ACC112 (cell line): ENCODE measurements around the gene MRPS35.
A peak's percentile ranks its signal among the peaks of the same experiment; 100 is the strongest.

Experiments
- H2AFZ ChIP-seq: fragments of 200-600 bp; sonication (generic); one replicate; pipeline ENCODE4 v1.6.0; 2017; ENCODE audit warnings: antibody characterized with exemption, low read length; ENCODE audit not compliant: unreplicated experiment
- H3K27ac ChIP-seq: fragments of 200-600 bp; sonication (generic); 2 replicates; pipeline ENCODE4 v1.5.1; 2014; ENCODE audit warnings: low read depth, mild to moderate bottlenecking, antibody characterized with exemption, low read length, moderate library complexity
- H3K27me3 ChIP-seq: fragments of 200-600 bp; sonication (generic); 2 replicates; pipeline ENCODE4 v1.6.1; 2014; ENCODE audit warnings: mild to moderate bottlenecking, antibody characterized with exemption, low read length, moderate library complexity, mixed read lengths; ENCODE audit not compliant: insufficient read depth
- H3K36me3 ChIP-seq: fragments of 200-600 bp; sonication (generic); 2 replicates; pipeline ENCODE4 v1.6.1; 2016; ENCODE audit warnings: mild to moderate bottlenecking, antibody characterized with exemption, low read length, moderate library complexity, mixed read lengths; ENCODE audit not compliant: insufficient read depth
- H3K4me1 ChIP-seq: fragments of 200-600 bp; sonication (generic); one replicate; pipeline ENCODE4 v1.6.1; 2016; ENCODE audit warnings: low read length, mixed read lengths; ENCODE audit not compliant: insufficient read depth, unreplicated experiment, control insufficient read depth
- H3K4me3 ChIP-seq: fragments of 200-600 bp; sonication (generic); 2 replicates; pipeline ENCODE4 v1.5.1; 2014; ENCODE audit warnings: mild to moderate bottlenecking, low read depth, low read length
- H3K79me2 ChIP-seq: fragments of 200-600 bp; sonication (generic); one replicate; pipeline ENCODE4 v1.6.0; 2016; ENCODE audit warnings: low read length; ENCODE audit not compliant: control insufficient read depth, unreplicated experiment, insufficient read depth

Gene MRPS35

GRCh38 chr12:27772328-27773049 lies 61.9 kb downstream of the MRPS35 start:
- no peak overlapping the region for H2AFZ ChIP-seq
- peaks cover 4% of the 10 kb centered on the region for H3K4me1 ChIP-seq
- no peaks in the 10 kb centered on the region for H3K79me2 ChIP-seq
- H3K36me3 ChIP-seq: no peaks in the 10 kb centered on the region
- H3K27ac ChIP-seq: no peak overlapping the region
- H3K27me3 ChIP-seq: no peaks in the 10 kb centered on the region
- 0 out of 2 replicates have a peak overlapping the region, but pooled peaks have one; percentile 24 for H3K4me3 ChIP-seq

- H3K27ac ChIP-seq: no peak overlapping the region
- no peaks in the 10 kb centered on the region for H3K27me3 ChIP-seq
- H3K79me2 ChIP-seq: peaks cover 20% of the 10 kb centered on the region
Observed at GRCh38 chr12:27777141-27777540, 66.5 kb downstream of the MRPS35 start.

DNA sequence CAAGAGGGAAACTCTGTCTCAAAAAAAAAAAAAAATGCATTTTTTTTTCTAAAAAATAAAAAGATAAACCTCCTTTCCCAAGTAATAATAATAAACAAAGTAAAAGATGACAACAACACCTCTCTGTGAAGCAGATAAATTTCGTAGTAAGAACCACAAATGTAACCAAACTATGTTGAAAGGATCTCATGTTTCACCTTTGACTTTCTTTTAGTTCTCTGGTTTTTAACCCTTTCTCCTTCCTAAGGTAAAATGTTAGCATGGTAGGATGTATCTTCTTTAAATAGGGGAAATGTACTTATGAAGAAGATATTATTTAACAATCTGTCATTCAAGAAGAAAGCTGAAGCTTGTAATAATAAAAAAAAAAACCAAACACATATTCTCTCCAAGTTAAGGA lies 67.6 kb downstream of the MRPS35 start:
- H3K79me2 ChIP-seq: peaks cover 28% of the 10 kb centered on the region
- H2AFZ ChIP-seq: no peak overlapping the region
- no peak overlapping the region for H3K27ac ChIP-seq
- no peaks in the 10 kb centered on the region for H3K27me3 ChIP-seq
- no peaks in the 10 kb centered on the region for H3K36me3 ChIP-seq
- peaks cover 15% of the 10 kb centered on the region for H3K4me1 ChIP-seq
- no peak overlapping the region for H3K4me3 ChIP-seq

More at GRCh38 chr12:27777141-27777540, 66.5 kb downstream of the MRPS35 start:
- Histone ChIP-seq H3K36me3 (no peaks in the 10 kb centered on the region), H3K4me3 (no peak overlapping the region), H3K4me1 (peaks cover 13% of the 10 kb centered on the region), H2AFZ (no peak overlapping the region)

GRCh38 chr12:27779416-27779919 lies 68.8 kb downstream of the MRPS35 start:
- H3K4me3 ChIP-seq: peak overlapping the region; percentile 99
- H3K4me1 ChIP-seq: peaks cover 15% of the 10 kb centered on the region
- peaks cover 34% of the 10 kb centered on the region for H3K79me2 ChIP-seq
- H2AFZ ChIP-seq: peak overlapping the region; percentile 64
- no peaks in the 10 kb centered on the region for H3K27me3 ChIP-seq
- no peaks in the 10 kb centered on the region for H3K36me3 ChIP-seq
- peak overlapping the region; percentile 73; the same call in 1 of the 2 replicates for H3K27ac ChIP-seq

GRCh38 chr12:27779920-27780611 lies 69.4 kb downstream of the MRPS35 start, which contains the start of the genes KLHL42 and MANSC4:
TSS of gene KLHL42 (plus strand) at chr12:27780233. CDS start at chr12:27780331, 98 bp downstream.
TSS of gene MANSC4 (minus strand) at chr12:27780236. CDS start at chr12:27771276, 8,960 bp downstream.
- H3K4me1 ChIP-seq: peaks cover 15% of the 10 kb centered on the region
- H3K36me3 ChIP-seq: 0 out of 2 replicates have a peak, but pooled peaks cover 4% of the 10 kb centered on the region
- peak within 1 kb of the TSS; percentile 99 for H3K4me3 ChIP-seq
- no peaks in the 10 kb centered on the region for H3K27me3 ChIP-seq
- H3K27ac ChIP-seq: peak within 1 kb of the TSS; percentile 73
- H3K79me2 ChIP-seq: peaks cover 38% of the 10 kb centered on the region
- peak within 1 kb of the TSS; percentile 64 for H2AFZ ChIP-seq

- no peaks in the 10 kb centered on the region for H3K27me3 ChIP-seq
- H3K27ac ChIP-seq: peak overlapping the region; percentile 73
- peak overlapping the region; percentile 99 for H3K4me3 ChIP-seq
- H3K79me2 ChIP-seq: peaks cover 41% of the 10 kb centered on the region
- peak overlapping the region; percentile 64 for H2AFZ ChIP-seq
- H3K4me1 ChIP-seq: peaks cover 20% of the 10 kb centered on the region
- 0 out of 2 replicates have a peak, but pooled peaks cover 4% of the 10 kb centered on the region for H3K36me3 ChIP-seq
Observed at GRCh38 chr12:27780612-27781408, 70.2 kb downstream of the MRPS35 start.

DNA sequence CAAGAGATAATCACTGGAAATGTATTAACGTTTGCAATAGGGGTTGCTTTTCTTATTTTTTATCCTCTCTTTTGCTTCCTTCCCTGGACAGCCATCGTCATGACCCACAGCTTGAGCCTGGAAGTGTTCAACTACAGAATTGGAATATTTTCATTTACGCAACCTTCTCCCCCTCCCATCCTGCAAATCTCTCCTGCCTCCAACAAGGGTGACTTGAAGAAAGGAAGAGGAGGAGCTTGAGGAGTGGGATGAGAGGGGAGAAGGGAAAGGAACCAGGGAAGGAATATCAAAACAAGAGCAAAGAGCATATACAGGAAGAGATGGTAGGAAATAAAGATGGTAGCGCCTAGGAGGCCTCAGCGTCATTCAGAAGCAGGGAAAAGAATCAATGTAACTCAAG lies 71.0 kb downstream of the MRPS35 start:
- peak overlapping the region; percentile 99 for H3K4me3 ChIP-seq
- peak overlapping the region; percentile 18 for H2AFZ ChIP-seq
- 0 out of 2 replicates have a peak, but pooled peaks cover 4% of the 10 kb centered on the region for H3K36me3 ChIP-seq
- H3K79me2 ChIP-seq: peaks cover 45% of the 10 kb centered on the region
- peak overlapping the region; percentile 73 for H3K27ac ChIP-seq
- no peaks in the 10 kb centered on the region for H3K27me3 ChIP-seq
- peaks cover 28% of the 10 kb centered on the region for H3K4me1 ChIP-seq

DNA sequence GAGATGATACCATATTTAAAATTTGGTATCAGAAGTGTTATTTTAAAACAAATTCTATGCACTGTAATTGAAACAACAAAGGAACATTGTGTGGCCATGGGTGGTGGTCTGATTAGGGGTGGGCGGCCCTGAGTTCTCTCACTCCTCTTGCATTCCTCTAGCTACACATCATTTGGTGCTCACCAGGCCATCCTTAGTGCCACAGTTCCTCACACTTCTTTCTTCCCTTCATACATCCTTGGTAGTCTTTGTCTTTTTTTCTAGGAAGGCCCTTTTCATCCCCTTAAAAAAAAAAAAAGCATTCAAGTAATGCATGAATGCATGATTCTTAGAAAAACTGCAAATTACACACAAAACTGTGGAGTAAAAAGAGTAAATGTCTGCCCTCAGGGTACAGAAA lies 71.8 kb downstream of the MRPS35 start:
- peak overlapping the region; percentile 73; the same call in 1 of the 2 replicates for H3K27ac ChIP-seq
- H3K4me3 ChIP-seq: peak overlapping the region; percentile 99
- H3K4me1 ChIP-seq: peaks cover 28% of the 10 kb centered on the region
- H3K27me3 ChIP-seq: no peaks in the 10 kb centered on the region
- 0 out of 2 replicates have a peak, but pooled peaks cover 4% of the 10 kb centered on the region for H3K36me3 ChIP-seq
- H3K79me2 ChIP-seq: peaks cover 53% of the 10 kb centered on the region
- no peak overlapping the region for H2AFZ ChIP-seq

GRCh38 chr12:27785882-27786570 lies 75.4 kb downstream of the MRPS35 start:
- 0 out of 2 replicates have a peak, but pooled peaks cover 4% of the 10 kb centered on the region for H3K36me3 ChIP-seq
- peak overlapping the region; percentile 82 for H3K27ac ChIP-seq
- no peak overlapping the region for H2AFZ ChIP-seq
- H3K79me2 ChIP-seq: peaks cover 77% of the 10 kb centered on the region
- H3K27me3 ChIP-seq: no peaks in the 10 kb centered on the region
- peak overlapping the region; percentile 2; the same call in 1 of the 2 replicates for H3K4me3 ChIP-seq
- peaks cover 28% of the 10 kb centered on the region for H3K4me1 ChIP-seq
